Epithelial cell of proximal tubule (primary cell): ENCODE data around the gene SLC2A13. TPM values are rescaled to one million over a fixed set of nuclear protein-coding genes. Genes with fewer than 3 reads are reported as not detected.
"Not testable (repeated sequence)": the region's sequence is repeated elsewhere in the genome, so short reads cannot be mapped to it uniquely, and the experiment has no call there.

Source experiments
- DNase-seq: peaks from one replicate; pipeline ENCODE4 v3.0.0-alpha.2; 2011; ENCODE audit warnings: low read depth
- H3K4me3 ChIP-seq: 2 replicates; pipeline ENCODE4 v1.5.1; 2011; ENCODE audit warnings: low read depth, mild to moderate bottlenecking, low read length
- total RNA-seq: library from RNA; depleted of rRNA; stranded (reverse); fragments of >200 nt; gene quantifications from 2 replicates; pipeline ENCODE4 v1.2.3, GENCODE V29; 2015
- TF ChIP-seq, protein P1 (sequence below): conservative IDR thresholded peaks from 2 replicates; pipeline ENCODE4 v1.5.1; 2012; ENCODE audit warnings: low read depth, mild to moderate bottlenecking, low read length

SLC2A13 gene
- total RNA-seq, 1 donor from 2014 or later, result 4.6 TPM

DNA sequence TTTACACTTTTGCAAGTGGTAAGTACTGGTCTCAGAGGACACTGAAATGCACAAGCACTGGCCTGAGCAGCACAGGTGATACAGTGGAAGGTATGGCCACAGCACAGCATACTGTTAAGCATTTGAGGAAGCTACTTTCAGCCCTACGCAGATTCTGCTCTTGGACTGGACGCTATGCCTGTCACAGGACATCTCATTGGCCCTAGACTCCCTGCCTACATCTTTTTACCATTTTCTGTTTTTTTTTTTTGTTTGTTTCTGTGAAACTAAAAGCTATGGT lies 342.1 kb downstream of the SLC2A13 start:
- no peak for DNase-seq
- no peak overlapping the region for H3K4me3 ChIP-seq
- TF ChIP-seq, protein P1, sequence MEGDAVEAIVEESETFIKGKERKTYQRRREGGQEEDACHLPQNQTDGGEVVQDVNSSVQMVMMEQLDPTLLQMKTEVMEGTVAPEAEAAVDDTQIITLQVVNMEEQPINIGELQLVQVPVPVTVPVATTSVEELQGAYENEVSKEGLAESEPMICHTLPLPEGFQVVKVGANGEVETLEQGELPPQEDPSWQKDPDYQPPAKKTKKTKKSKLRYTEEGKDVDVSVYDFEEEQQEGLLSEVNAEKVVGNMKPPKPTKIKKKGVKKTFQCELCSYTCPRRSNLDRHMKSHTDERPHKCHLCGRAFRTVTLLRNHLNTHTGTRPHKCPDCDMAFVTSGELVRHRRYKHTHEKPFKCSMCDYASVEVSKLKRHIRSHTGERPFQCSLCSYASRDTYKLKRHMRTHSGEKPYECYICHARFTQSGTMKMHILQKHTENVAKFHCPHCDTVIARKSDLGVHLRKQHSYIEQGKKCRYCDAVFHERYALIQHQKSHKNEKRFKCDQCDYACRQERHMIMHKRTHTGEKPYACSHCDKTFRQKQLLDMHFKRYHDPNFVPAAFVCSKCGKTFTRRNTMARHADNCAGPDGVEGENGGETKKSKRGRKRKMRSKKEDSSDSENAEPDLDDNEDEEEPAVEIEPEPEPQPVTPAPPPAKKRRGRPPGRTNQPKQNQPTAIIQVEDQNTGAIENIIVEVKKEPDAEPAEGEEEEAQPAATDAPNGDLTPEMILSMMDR, result no peak

DNA sequence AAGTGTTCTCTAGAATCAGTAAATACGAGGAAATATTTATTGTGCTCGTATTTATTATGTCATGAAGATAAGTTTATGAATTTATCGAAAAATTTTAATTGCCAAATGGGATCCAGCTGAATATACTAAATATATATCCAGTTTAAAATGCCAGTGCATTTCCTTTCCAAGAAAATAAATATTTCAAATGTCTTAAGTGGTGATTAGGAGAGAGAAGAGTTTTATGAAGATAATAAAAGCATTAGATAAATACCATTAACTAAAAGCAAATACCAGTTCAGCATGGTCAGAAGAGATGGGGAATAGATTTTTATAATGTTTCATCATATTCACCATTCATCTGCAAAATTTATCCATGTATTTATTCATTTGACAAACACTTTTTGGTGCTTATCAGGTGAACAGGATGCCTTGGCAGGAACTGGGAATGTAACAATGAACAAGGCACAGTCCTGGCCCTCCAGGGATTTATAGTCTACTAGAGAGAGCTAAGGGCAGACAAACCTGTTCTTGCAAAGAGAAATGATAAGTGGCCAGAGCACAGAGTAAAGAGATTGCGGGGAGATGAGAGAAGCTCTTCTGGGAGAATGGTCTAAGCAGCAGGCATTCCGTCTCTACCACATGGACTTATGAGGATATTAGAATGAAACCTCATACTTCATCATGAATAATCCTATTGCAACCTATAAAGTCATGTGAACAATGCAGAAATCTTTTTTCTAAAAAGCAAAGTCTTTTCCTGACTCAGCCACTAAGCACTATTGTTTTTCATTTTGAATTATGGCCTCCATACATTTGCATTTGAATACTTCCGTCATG lies 342.6 kb downstream of the SLC2A13 start:
- H3K4me3 ChIP-seq, result no peak overlapping the region
- no peak for DNase-seq
- TF ChIP-seq, protein P1, result no peak

DNA sequence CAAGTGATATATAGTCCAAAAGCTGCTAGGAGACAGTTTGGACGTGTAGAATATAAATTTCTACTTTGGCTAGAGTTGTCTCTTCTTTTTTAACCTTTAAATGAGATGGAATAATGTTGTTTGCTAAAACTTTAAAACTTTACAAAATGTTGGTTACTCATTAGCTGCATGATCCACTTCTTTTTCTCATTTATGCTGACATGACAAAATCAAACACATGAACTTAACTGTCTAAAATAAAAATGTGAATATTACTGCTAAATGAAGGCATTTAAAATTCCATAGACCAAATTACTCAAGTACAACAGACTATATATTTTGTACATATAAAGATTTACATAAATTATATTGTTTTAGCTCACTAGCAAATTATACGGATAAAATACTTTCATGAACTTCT lies 350.4 kb downstream of the SLC2A13 start:
- no peak for DNase-seq
- TF ChIP-seq, protein P1, result no peak
- no peak overlapping the region for H3K4me3 ChIP-seq

DNA sequence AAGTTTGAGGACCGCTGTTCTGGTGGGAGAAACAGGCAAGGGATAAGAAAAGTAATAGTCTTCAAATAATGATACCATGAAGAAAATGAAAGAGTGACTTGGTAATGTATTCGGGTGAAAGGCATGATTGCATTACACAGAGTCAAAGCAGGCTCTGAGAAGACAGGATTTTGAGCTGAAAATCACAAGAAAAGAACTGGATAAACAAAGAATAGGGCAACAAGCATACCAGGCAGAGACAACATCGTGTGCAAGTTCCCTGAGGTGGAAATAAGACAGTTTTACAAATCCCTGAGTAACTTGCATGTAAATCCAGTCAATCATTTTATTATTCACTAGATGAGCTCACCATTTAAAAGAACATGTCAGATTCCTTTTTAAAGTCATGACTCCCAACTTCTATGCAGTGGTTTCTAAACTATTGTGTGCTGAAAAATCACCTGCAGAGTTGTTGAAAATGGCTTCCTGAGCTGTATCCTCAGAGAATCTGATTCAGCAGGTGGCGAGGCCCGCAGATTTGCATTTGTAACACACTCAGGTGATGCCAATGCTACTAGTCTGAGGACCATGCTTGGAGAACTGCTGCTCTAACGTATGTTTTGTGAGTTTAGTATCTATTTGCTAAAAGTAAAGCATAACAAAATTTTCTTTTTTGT lies 353.3 kb downstream of the SLC2A13 start:
- TF ChIP-seq, protein P1, result no peak
- no peak overlapping the region for H3K4me3 ChIP-seq
- DNase-seq, result no peak

DNA sequence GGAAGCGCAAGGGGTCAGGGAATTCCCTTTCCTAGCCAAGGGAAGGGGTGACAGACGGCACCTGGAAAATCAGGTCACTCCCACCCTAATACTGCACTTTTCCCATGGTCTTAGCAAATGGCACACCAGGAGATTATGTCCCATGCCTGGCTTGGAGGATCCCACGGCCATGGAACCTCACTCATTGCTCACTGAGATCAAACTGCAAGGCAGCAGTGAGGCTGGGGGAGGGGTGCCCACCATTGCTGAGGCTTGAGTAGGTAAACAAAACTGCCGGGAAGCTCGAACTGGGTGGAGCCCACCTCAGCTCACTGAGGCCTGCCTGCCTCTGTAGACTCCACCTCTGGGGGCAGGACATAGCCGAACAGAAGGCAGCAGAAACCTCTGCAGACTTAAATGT lies 359.7 kb downstream of the SLC2A13 start:
- H3K4me3 ChIP-seq, DNase-seq: not testable (repeated sequence)

DNA sequence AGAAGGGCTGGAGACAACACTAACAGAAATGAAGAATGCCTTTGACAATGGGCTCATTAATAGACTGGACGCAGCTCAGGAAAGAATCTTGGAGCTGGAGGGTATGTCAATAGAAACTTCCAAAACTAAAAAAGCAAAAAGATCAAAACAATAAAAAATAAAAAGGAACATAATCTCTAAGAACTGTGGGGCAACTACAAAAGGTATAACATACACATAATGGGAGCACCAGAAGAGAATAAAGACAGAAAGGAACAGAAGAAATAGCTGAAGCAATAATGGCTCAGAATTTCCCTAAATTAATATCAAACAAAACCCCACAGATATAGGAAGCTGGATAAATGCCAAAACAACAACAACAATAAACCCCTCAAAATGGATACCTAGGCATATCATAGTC lies 362.2 kb downstream of the SLC2A13 start:
- DNase-seq, result no peak
- TF ChIP-seq, protein P1, result no peak
- H3K4me3 ChIP-seq, result no peak overlapping the region

DNA sequence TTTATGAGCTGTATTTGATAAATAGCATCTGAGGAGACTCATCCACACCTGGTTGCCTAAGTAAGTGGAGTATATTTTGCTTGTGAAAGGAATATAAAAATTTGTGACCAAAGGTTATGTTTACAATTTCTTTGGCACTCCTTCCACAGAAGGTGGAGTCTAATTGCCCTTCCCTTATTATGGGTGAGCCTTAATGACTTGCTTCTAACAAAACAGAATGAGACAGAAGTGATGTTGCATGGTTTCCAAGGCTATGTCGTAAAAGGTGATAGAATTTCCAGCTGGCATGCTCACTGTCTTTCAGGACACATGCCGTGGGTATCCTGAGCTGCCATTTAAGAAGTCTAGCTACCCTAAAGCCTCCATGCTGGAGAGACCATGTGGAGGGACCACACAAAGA lies 369.5 kb downstream of the SLC2A13 start:
- TF ChIP-seq, protein P1, result no peak
- H3K4me3 ChIP-seq, result no peak overlapping the region
- DNase-seq, result no peak
